Sigmoid colon (tissue), 7 donors: ENCODE results near the gene PKMYT1. TPM values are rescaled to one million over a fixed set of nuclear protein-coding genes. Genes with fewer than 3 reads are reported as not detected.

ENCODE experiments used
- DNase-seq: peaks from one replicate; pipeline ENCODE4 v3.0.0-alpha.2; 2019
- H3K27ac ChIP-seq, 4 donors: fragments of 200-600 bp; sonication (generic); one replicate each; pipeline ENCODE4 v1.5.1; 2016 to 2019; ENCODE audit warnings: mild to moderate bottlenecking in 1 of 4
- H3K27me3 ChIP-seq, 3 donors: fragments of 200-600 bp; sonication (generic); one replicate each; pipeline ENCODE4 v1.5.1; 2019; ENCODE audit warnings: mild to moderate bottlenecking in 1 of 3
- H3K36me3 ChIP-seq, 4 donors: fragments of 200-600 bp; sonication (generic); one replicate each; pipeline ENCODE4 v1.5.1; 2016 to 2019
- H3K4me1 ChIP-seq, 4 donors: fragments of 200-600 bp; sonication (generic); one replicate each; pipeline ENCODE4 v1.5.1; 2017 to 2019
- H3K4me3 ChIP-seq, 4 donors: fragments of 200-600 bp; sonication (generic); one replicate each; pipeline ENCODE4 v1.5.1; 2017 to 2019; ENCODE audit warnings: mild to moderate bottlenecking in 2 of 4, moderate library complexity in 1 of 4
- H3K9me3 ChIP-seq, 4 donors: fragments of 200-600 bp in 3 of 4; sonication (generic) in 3 of 4; one replicate each; pipeline versions ENCODE4 v1.5.1 to v1.6.1; 2013 to 2019
- EP300 ChIP-seq, 4 donors: sonication (generic); formaldehyde crosslinking; IDR thresholded peaks; one replicate each; pipeline ENCODE4 v1.6.1; 2017; ENCODE audit warnings: antibody characterized with exemption in 4 of 4
- POLR2A ChIP-seq, 2 donors: fragments of 450-650 bp; IDR thresholded peaks; one replicate each; pipeline ENCODE4 v1.6.1; 2016; ENCODE audit warnings: antibody characterized with exemption in 2 of 2, mild to moderate bottlenecking in 2 of 2, moderate library complexity in 2 of 2
- POLR2AphosphoS5 ChIP-seq, 4 donors: sonication (generic); formaldehyde crosslinking; IDR thresholded peaks; one replicate each; pipeline ENCODE4 v1.6.1; 2017; ENCODE audit warnings: antibody characterized with exemption in 4 of 4
- WGBS, 2 donors: extraction: QIAGEN DNeasy Blood & Tissue Kit; methylation state at CpG; one replicate each; pipeline ENCODE4 v1.1.7; 2013; 5-methylcytosine and 5-hydroxymethylcytosine counted together
- intact Hi-C: fragments of 100-400 bp; cut with DNase I; formaldehyde crosslinking; loops from one replicate; pipeline ENCODE4 v1.15.1; 2023
- polyA plus RNA-seq, 3 donors: library from polyadenylated mRNA; stranded (reverse); fragments of 200-250 nt; gene quantifications; one replicate each; pipeline ENCODE4 v1.2.3, GENCODE V29; 2013
- total RNA-seq, 4 donors: library from RNA; depleted of rRNA; stranded (reverse); fragments of >200 nt; gene quantifications; one replicate each; pipeline ENCODE4 v1.1.0, GENCODE V29; 2016
- TF ChIP-seq, protein P1 (sequence below), 4 experiments: fragments of 450-650 bp in 3 of 4; fragments of 200-600 bp in 1 of 4; IDR thresholded peaks; one replicate each; pipeline ENCODE4 v1.5.1; 2016 to 2019; ENCODE audit warnings: antibody characterized with exemption in 4 of 4, mild to moderate bottlenecking in 3 of 4, moderate library complexity in 2 of 4
- donor health status: healthy with polysubstance abuse.
- donor health status: Bipolar disorder and iron deficiency.
- donor health status: healthy.

PKMYT1 gene
- total and polyA plus RNA-seq, 7 donors: 0.95 to 33.1 (median 2.9) TPM; not detected in 3

DNA sequence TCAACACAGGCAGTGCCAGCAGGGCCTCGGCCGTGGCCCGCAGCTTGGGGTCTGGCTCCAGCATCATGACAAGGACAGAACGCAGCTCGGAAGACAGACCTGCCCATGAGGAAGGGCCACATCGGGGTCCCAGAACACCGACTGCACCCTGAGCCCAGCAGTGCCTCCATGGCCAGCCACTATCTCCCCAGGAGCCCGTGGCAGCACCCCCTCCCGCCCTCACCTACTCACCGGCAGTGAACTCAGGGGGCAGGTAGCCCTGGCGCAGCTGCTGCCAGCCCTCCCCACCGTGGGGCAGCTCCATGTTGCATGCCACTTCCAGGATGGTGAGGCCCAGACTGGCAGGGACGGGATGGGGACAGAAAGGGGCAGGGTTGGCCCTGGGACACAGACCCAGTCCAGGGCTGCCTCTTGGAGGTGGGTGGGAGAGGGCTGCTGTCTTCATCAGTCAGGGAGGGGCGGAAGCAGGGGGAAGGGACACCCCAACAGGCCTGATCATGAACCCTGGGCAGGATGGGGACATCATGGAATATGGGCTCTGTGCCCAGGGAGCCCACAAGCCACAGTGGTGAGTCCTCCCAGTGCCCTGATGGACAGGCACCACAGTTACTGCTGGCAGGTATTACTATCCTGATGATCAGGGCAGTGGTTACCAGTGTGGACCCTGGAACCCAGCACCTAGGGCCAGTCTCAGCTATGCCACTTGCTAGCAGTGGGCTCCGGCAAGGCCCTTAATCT is 5.8 kb downstream of the PKMYT1 start:
- Histone ChIP-seq H3K4me1 (peaks cover 0 to 13% (median 11%) of the 10 kb centered on the region in 4 donors), H3K27ac (no peak overlapping the region), H3K9me3 (no peaks in the 10 kb centered on the region), H3K36me3 (no peaks in the 10 kb centered on the region), H3K4me3 (no peak overlapping the region), H3K27me3 (peaks cover 4 to 39% (median 16%) of the 10 kb centered on the region in 3 donors)
- 92 to 95% methylated on average over 15 of the region's 15 CpGs for WGBS, 2 donors
- TF ChIP-seq, protein P1, sequence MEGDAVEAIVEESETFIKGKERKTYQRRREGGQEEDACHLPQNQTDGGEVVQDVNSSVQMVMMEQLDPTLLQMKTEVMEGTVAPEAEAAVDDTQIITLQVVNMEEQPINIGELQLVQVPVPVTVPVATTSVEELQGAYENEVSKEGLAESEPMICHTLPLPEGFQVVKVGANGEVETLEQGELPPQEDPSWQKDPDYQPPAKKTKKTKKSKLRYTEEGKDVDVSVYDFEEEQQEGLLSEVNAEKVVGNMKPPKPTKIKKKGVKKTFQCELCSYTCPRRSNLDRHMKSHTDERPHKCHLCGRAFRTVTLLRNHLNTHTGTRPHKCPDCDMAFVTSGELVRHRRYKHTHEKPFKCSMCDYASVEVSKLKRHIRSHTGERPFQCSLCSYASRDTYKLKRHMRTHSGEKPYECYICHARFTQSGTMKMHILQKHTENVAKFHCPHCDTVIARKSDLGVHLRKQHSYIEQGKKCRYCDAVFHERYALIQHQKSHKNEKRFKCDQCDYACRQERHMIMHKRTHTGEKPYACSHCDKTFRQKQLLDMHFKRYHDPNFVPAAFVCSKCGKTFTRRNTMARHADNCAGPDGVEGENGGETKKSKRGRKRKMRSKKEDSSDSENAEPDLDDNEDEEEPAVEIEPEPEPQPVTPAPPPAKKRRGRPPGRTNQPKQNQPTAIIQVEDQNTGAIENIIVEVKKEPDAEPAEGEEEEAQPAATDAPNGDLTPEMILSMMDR (IDR thresholded peaks at IDR 0.05): no peak
- TF ChIP-seq EP300 (IDR thresholded peaks at IDR 0.05): no peak
- intact Hi-C loops: no loop called here
- DNase-seq: no peak

DNA sequence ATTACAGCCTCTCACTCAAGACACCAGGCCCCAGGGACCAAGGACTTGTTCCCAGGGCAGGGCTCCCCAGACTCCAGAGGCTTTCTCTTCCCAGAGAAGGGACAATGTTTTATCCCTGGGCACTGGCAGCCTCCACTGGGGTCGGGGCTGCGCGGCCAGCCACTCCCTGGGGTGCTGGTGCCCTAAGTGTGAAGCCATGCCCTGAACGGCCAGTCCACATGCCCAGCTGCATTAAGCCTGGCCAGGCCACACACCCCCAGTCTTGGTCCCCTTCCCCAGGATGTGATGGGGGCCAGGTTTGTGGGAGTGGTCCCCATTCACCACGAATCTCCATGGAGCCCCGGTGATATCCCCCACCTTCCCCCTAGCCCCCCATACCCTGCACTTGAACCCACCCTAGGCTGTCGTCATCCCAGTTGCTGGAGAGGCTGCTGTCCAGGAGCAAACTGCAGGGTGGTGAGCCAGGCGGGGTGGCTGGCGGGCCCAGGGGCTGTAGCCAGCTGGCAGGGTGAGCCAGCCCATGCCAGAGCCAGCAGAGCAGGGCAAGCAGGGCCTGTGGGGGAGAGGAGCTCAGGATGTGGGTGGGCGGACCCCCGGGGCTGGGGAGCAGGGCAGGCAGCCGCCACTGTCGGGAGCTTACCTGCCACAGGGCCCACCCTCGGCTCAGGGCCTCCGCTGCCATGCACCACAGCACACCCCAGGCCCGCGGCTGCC is 6.5 kb downstream of the PKMYT1 start:
- intact Hi-C loops: no loop called here
- Histone ChIP-seq H3K9me3 (no peaks in the 10 kb centered on the region), H3K27me3 (peaks cover 0 to 34% (median 13%) of the 10 kb centered on the region in 3 donors), H3K36me3 (no peaks in the 10 kb centered on the region), H3K4me1 (peaks cover 0 to 17% (median 15%) of the 10 kb centered on the region in 4 donors), H3K27ac (no peak overlapping the region), H3K4me3 (no peak overlapping the region)
- 85 to 87% methylated on average over 17 of the region's 17 CpGs for WGBS, 2 donors
- no peak for DNase-seq
- TF ChIP-seq, protein P1 (IDR thresholded peaks at IDR 0.05): no peak
- TF ChIP-seq POLR2A (IDR thresholded peaks at IDR 0.05) (no peak), EP300 (IDR thresholded peaks at IDR 0.05) (no peak), POLR2AphosphoS5 (IDR thresholded peaks at IDR 0.05) (no peak)

DNA sequence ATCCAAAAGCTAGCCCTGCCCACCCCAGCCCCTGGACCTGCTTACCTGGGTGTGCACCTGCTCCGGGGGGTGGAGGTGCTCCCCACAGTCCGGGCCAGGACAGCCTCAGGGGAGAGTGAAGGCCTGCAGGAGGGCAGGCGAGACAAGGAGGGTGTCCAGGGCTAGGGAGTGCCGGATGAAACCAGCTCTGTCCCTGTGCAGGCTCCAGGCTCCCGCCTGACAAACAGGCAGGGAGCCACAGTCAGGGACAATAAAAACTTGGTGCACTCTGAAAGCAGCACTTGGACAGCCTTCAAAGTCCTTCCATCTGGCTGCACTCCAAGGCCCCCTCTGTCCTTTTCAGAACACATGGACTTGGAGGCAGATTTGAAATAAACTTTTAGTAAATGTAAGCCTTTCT is 7.2 kb downstream of the PKMYT1 start:
- intact Hi-C loops: no loop called here
- Histone ChIP-seq H3K36me3 (no peaks in the 10 kb centered on the region), H3K4me3 (no peak overlapping the region), H3K9me3 (no peaks in the 10 kb centered on the region), H3K27me3 (peaks cover 2 to 34% (median 19%) of the 10 kb centered on the region in 3 donors), H3K27ac (no peak overlapping the region), H3K4me1 (peaks cover 0 to 22% (median 21%) of the 10 kb centered on the region in 4 donors)
- no peak for TF ChIP-seq POLR2A (IDR thresholded peaks at IDR 0.05)
- TF ChIP-seq, protein P1 (IDR thresholded peaks at IDR 0.05): no peak
- TF ChIP-seq EP300 (IDR thresholded peaks at IDR 0.05): no peak
- TF ChIP-seq POLR2AphosphoS5 (IDR thresholded peaks at IDR 0.05): no peak
- 38 to 85% methylated on average over 5 of the region's 5 CpGs for WGBS, 2 donors
- no peak for DNase-seq

DNA sequence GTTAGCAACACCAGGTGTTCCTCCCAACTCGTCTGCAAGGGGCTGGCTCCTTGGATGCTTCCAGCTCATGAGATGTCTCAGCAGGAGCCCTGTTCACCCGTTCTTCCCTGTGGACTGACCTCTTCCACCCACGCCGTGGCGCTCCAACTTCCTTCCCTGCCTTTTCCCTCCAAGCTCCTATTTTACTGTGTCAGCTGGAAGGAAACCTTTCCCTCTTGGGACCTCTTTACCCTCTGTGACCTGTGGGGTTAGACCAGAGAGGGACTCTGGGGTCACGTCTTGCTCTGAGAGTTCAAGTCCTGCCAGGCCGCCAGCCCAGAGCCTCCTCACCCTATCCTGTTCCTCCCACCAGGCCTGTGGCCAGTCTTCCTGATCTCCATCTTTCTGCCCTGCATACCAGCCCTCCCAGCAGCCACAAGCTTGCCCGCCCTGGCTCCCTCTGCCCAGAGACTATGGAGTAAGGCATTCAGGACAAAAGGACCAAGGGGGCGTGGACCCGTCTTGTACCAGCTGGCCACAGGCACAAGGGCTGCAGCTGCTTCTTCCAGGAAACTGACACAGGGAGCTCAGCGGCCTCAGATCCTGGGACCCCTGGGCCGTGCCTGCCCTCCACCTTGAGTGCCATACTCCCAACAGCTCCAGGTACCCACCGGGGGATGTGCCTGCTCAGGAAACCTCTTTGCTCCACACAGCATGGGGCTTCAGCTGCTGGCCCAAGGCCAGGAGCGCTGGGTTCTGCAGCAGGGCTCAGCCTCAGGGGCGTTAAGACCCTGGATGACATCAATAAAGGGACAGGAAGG is 8.1 kb downstream of the PKMYT1 start:
- H3K27me3 ChIP-seq: peaks cover 11 to 41% (median 28%) of the 10 kb centered on the region in 3 donors
- H3K36me3 ChIP-seq: no peaks in the 10 kb centered on the region
- intact Hi-C loops: no loop called here
- TF ChIP-seq POLR2AphosphoS5 (IDR thresholded peaks at IDR 0.05) (no peak), POLR2A (IDR thresholded peaks at IDR 0.05) (no peak), EP300 (IDR thresholded peaks at IDR 0.05) (no peak)
- TF ChIP-seq, protein P1 (IDR thresholded peaks at IDR 0.05): no peak
- no peak for DNase-seq
- no peak overlapping the region for H3K27ac ChIP-seq
- H3K9me3 ChIP-seq: no peaks in the 10 kb centered on the region
- H3K4me3 ChIP-seq: no peak overlapping the region
- 81 to 83% methylated on average over 15 of the region's 15 CpGs for WGBS, 2 donors
- peaks cover 0 to 30% (median 24%) of the 10 kb centered on the region in 4 donors for H3K4me1 ChIP-seq
